OCI-LY7 (cell line): ENCODE measurements around the gene NDUFV1. TPM values are rescaled to one million over a fixed set of nuclear protein-coding genes. Genes with fewer than 3 reads are reported as not detected.
"Not testable (repeated sequence)": the region's sequence is repeated elsewhere in the genome, so short reads cannot be mapped to it uniquely, and the experiment has no call there.

ENCODE experiments used
- BruUV-seq: library from RNA; stranded (reverse); fragments of 400-500 nt; replicated peaks from 2 replicates; lab custom pipeline; 2021; lab: Mats Ljungman, UMichigan
- CTCF ChIA-PET: fragments of 300-600 bp; sonication (Branson Sonifier 250); formaldehyde crosslinking; loops from one replicate; lab custom pipeline; 2022; ENCODE audit warnings: antibody characterized with exemption; ENCODE audit not compliant: unreplicated experiment; lab: Charles Lee
- POLR2A ChIA-PET: fragments of 300-600 bp; sonication (Branson Sonifier 250); formaldehyde crosslinking; loops from one replicate; lab custom pipeline; 2022; ENCODE audit warnings: antibody characterized with exemption; lab: Charles Lee
- DNase-seq: peaks from one replicate; pipeline ENCODE4 v3.0.0-alpha.2; 2015; ENCODE audit warnings: low spot score
- H2AFZ ChIP-seq: fragments of 200-600 bp; sonication (generic), shearing (Covaris generic); 2 replicates; pipeline ENCODE4 v1.6.1; 2014; ENCODE audit warnings: mild to moderate bottlenecking, antibody characterized with exemption, low read length, moderate library complexity
- H3K27ac ChIP-seq: fragments of 200-600 bp; sonication (generic); 2 replicates; pipeline ENCODE4 v1.5.1; 2014; ENCODE audit warnings: mixed run types, low read depth, mild to moderate bottlenecking, moderate library complexity, low read length, inconsistent platforms; ENCODE audit not compliant: poor library complexity, severe bottlenecking
- H3K36me3 ChIP-seq: fragments of 200-600 bp; sonication (generic); 2 replicates; pipeline ENCODE4 v1.6.1; 2014; ENCODE audit warnings: mild to moderate bottlenecking, antibody characterized with exemption, low read length, moderate library complexity, mixed read lengths; ENCODE audit not compliant: insufficient read depth
- H3K4me1 ChIP-seq: fragments of 200-600 bp; sonication (generic); 2 replicates; pipeline ENCODE4 v1.5.1; 2014; ENCODE audit warnings: mild to moderate bottlenecking, low read length; ENCODE audit not compliant: insufficient read depth, poor library complexity, severe bottlenecking
- H3K4me2 ChIP-seq: fragments of 200-600 bp; sonication (generic); 2 replicates; pipeline ENCODE4 v1.6.1; 2014; ENCODE audit warnings: mild to moderate bottlenecking, low read length
- H3K4me3 ChIP-seq: fragments of 200-600 bp; sonication (generic); 2 replicates; pipeline ENCODE4 v1.5.1; 2014; ENCODE audit warnings: mild to moderate bottlenecking, low read depth, low read length; ENCODE audit not compliant: poor library complexity, severe bottlenecking
- H3K79me2 ChIP-seq: fragments of 200-600 bp; sonication (generic); 2 replicates; pipeline ENCODE4 v1.6.1; 2016; ENCODE audit warnings: low read depth, mild to moderate bottlenecking, low read length, moderate library complexity, mixed read lengths; ENCODE audit not compliant: insufficient read depth
- H3K9me2 ChIP-seq: fragments of 200-600 bp; sonication (generic); 2 replicates; pipeline ENCODE4 v1.6.1; 2016; ENCODE audit warnings: mild to moderate bottlenecking, low read length, mixed read lengths; ENCODE audit not compliant: insufficient read depth
- H3K9me3 ChIP-seq: fragments of 200-600 bp; sonication (generic); 2 replicates; pipeline ENCODE4 v1.6.1; 2014; ENCODE audit warnings: mild to moderate bottlenecking, mixed run types, low read length, mixed read lengths
- H4K20me1 ChIP-seq: fragments of 200-600 bp; sonication (generic); 2 replicates; pipeline ENCODE4 v1.6.1; 2014; ENCODE audit warnings: mild to moderate bottlenecking, antibody characterized with exemption, low read length, moderate library complexity, mixed read lengths; ENCODE audit not compliant: insufficient read depth
- EZH2phosphoT487 ChIP-seq: fragments of 200-600 bp; sonication (generic); IDR thresholded peaks from 2 replicates; pipeline ENCODE4 v1.6.1; 2018; ENCODE audit warnings: low read depth, borderline replicate concordance, mild to moderate bottlenecking, mixed run types, antibody characterized with exemption, low read length, moderate library complexity, mixed read lengths
- intact Hi-C: fragments of 100-400 bp; cut with micrococcal nuclease; formaldehyde crosslinking; loops from one replicate; pipeline ENCODE4 v1.10.0; 2022; ENCODE audit not compliant: unreplicated experiment
- total RNA-seq, 2 experiments: library from RNA; depleted of rRNA in 1 of 2; stranded (reverse); fragments of >200 nt in 1 of 2; shearing (Covaris generic) in 1 of 2; gene quantifications; 2 replicates each; pipeline ENCODE4 v1.2.3, GENCODE V29; 2014 to 2022
- TF ChIP-seq, protein P1 (sequence below): fragments of 200-600 bp; sonication (generic); conservative IDR thresholded peaks from 2 replicates; pipeline ENCODE4 v1.5.1; 2014; ENCODE audit warnings: mild to moderate bottlenecking, antibody characterized with exemption, low read length, moderate library complexity, mixed read lengths

Gene NDUFV1
- total RNA-seq, 2 experiments from 2014 or later: 283 to 335 TPM

- intact Hi-C loops: loop anchor here (1.0 kb wide), 1 partner anchor 16 kb away; no protein-coding TSS in a partner anchor
- H3K4me2 ChIP-seq: peak overlapping the region; percentile 82
- peak overlapping the region; percentile 53 for H3K4me3 ChIP-seq
- POLR2A ChIA-PET: interaction anchor here (0.5 to 1.0 kb wide), 4 partner anchors 11 to 198 kb away, joined by 3 to 4 read pairs (median 4); no protein-coding TSS in a partner anchor
- H3K79me2 ChIP-seq: no peaks in the 10 kb centered on the region
- H3K4me1 ChIP-seq: peaks cover 25% of the 10 kb centered on the region
- H3K36me3 ChIP-seq: no peaks in the 10 kb centered on the region
- DNase-seq: peak; percentile 82
- TF ChIP-seq, protein P1, sequence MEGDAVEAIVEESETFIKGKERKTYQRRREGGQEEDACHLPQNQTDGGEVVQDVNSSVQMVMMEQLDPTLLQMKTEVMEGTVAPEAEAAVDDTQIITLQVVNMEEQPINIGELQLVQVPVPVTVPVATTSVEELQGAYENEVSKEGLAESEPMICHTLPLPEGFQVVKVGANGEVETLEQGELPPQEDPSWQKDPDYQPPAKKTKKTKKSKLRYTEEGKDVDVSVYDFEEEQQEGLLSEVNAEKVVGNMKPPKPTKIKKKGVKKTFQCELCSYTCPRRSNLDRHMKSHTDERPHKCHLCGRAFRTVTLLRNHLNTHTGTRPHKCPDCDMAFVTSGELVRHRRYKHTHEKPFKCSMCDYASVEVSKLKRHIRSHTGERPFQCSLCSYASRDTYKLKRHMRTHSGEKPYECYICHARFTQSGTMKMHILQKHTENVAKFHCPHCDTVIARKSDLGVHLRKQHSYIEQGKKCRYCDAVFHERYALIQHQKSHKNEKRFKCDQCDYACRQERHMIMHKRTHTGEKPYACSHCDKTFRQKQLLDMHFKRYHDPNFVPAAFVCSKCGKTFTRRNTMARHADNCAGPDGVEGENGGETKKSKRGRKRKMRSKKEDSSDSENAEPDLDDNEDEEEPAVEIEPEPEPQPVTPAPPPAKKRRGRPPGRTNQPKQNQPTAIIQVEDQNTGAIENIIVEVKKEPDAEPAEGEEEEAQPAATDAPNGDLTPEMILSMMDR: no peak
- no peak for TF ChIP-seq EZH2phosphoT487
- CTCF ChIA-PET: no interaction called here
- no peaks in the 10 kb centered on the region for H3K9me2 ChIP-seq
- BruUV-seq: no TSS peak
- H3K27ac ChIP-seq: peak overlapping the region; percentile 67
- no peaks in the 10 kb centered on the region for H4K20me1 ChIP-seq
- peak overlapping the region; percentile 86 for H2AFZ ChIP-seq
- peaks cover 14% of the 10 kb centered on the region; the same call in 1 of the 2 replicates for H3K9me3 ChIP-seq
Observed at GRCh38 chr11:67600324-67601029, 6.3 kb upstream of the NDUFV1 start.

GRCh38 chr11:67601098-67601497 is 5.6 kb upstream of the NDUFV1 start:
- TF ChIP-seq, protein P1: no peak
- no peak for TF ChIP-seq EZH2phosphoT487
- intact Hi-C loops: no loop called here
- Histone ChIP-seq H3K9me2 (no peaks in the 10 kb centered on the region), H2AFZ (peak overlapping the region; percentile 86), H3K27ac (peak overlapping the region; percentile 67), H3K9me3 (peaks cover 14% of the 10 kb centered on the region; the same call in 1 of the 2 replicates), H3K79me2 (no peaks in the 10 kb centered on the region), H3K4me1 (peaks cover 30% of the 10 kb centered on the region), H3K4me2 (peak overlapping the region; percentile 82), H3K4me3 (peak overlapping the region; percentile 53), H4K20me1 (no peaks in the 10 kb centered on the region), H3K36me3 (no peaks in the 10 kb centered on the region)
- no peak for DNase-seq
- ChIA-PET CTCF (no interaction called here), POLR2A (interaction anchor here (1.0 kb wide), 1 partner anchor 18 kb away, joined by 3 read pairs; no protein-coding TSS in a partner anchor)
- no TSS peak for BruUV-seq

- BruUV-seq, H3K9me3 ChIP-seq, H3K27ac ChIP-seq, H2AFZ ChIP-seq, intact Hi-C loops, CTCF ChIA-PET, DNase-seq, POLR2A ChIA-PET, H3K9me2 ChIP-seq, H4K20me1 ChIP-seq, H3K4me3 ChIP-seq, H3K4me2 ChIP-seq: not testable (repeated sequence)
- Histone ChIP-seq H3K79me2 (peaks cover 17% of the 10 kb centered on the region), H3K36me3 (peaks cover 13% of the 10 kb centered on the region), H3K4me1 (peaks cover 46% of the 10 kb centered on the region)
Observed at GRCh38 chr11:67604119-67604518, 2.6 kb upstream of the NDUFV1 start.
